ENCODE data around the gene GRPEL2.
"Not testable (repeated sequence)": the region's sequence is repeated elsewhere in the genome, so short reads cannot be mapped to it uniquely, and the experiment has no call there.

Gene GRPEL2

GRCh38 chr5:149392718-149393117 is 47.4 kb downstream of the GRPEL2 start:
- no peak for TF ChIP-seq CTCF (conservative IDR thresholded peaks at IDR 0.05; ENCODE audit: low read depth, low read length)
- Histone ChIP-seq H3K9ac (no peak overlapping the region), H3K27ac (no peak overlapping the region), H3K79me2 (ENCODE audit: insufficient read depth, low read depth) (no peaks in the 10 kb centered on the region), H3K27me3 (ENCODE audit: insufficient read depth, low read depth) (no peaks in the 10 kb centered on the region), H3K36me3 (ENCODE audit: insufficient read depth) (no peaks in the 10 kb centered on the region), H3K4me1 (ENCODE audit: low read depth, poor library complexity, severe bottlenecking) (no peaks in the 10 kb centered on the region), H3K4me3 (IDR thresholded peaks at IDR 0.05; ENCODE audit: insufficient read depth, low read depth, low read length) (no peak overlapping the region), H4K20me1 (ENCODE audit: insufficient read depth) (no peaks in the 10 kb centered on the region), H3K4me2 (no peak overlapping the region), H2AFZ (ENCODE audit: low read depth) (no peak overlapping the region)

DNA sequence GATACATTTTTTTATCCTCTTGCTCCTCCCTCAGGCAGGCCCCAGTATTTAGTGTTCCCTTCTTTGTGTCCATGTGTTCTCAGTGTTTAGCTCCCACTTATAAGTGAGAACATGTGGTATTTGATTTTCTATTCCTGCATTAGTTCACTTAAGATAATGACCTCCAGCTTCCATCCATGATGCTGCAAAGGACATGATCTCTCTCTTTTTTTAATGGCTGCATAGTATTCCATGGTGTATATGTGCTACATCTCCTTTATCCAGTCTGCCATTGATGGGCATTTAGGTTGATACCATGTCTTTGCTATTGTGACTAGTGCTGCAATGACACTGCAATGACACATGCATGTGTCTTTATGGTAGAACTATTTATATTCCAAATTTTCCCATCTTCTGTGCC is 49.7 kb downstream of the GRPEL2 start:
- not testable (repeated sequence) for H3K36me3 ChIP-seq (ENCODE audit: insufficient read depth); H3K9ac ChIP-seq; H3K4me3 ChIP-seq (IDR thresholded peaks at IDR 0.05; ENCODE audit: insufficient read depth, low read depth, low read length); H2AFZ ChIP-seq (ENCODE audit: low read depth); H3K4me2 ChIP-seq; H3K4me1 ChIP-seq (ENCODE audit: low read depth, poor library complexity, severe bottlenecking); H3K79me2 ChIP-seq (ENCODE audit: insufficient read depth, low read depth); H4K20me1 ChIP-seq (ENCODE audit: insufficient read depth); H3K27me3 ChIP-seq (ENCODE audit: insufficient read depth, low read depth); H3K27ac ChIP-seq

DNA sequence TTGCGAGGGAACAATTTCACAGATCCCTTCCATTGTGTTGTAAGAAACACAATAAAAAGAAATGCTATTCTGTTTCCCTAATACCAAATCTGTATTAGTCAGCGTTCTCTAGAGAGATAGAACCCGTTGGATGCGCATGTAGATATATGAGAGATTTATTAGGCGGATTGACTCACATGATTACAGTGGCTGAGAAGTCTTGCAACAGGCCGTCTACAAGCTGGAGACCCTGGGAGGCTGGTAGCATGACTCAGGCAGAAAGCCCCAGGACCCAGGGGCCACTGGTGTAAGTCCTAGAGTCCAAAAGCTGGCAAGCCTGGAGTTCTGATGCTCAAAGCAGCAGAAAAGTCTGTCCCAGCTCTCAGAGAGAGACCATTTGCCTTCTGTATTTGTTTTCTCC is 52.2 kb downstream of the GRPEL2 start:
- no peaks in the 10 kb centered on the region for H3K36me3 ChIP-seq (ENCODE audit: insufficient read depth)
- no peak overlapping the region for H3K27ac ChIP-seq
- no peaks in the 10 kb centered on the region for H3K27me3 ChIP-seq (ENCODE audit: insufficient read depth, low read depth)
- no peak overlapping the region for H3K4me2 ChIP-seq
- H3K4me1 ChIP-seq (ENCODE audit: low read depth, poor library complexity, severe bottlenecking) = no peaks in the 10 kb centered on the region
- H3K4me3 ChIP-seq (IDR thresholded peaks at IDR 0.05; ENCODE audit: insufficient read depth, low read depth, low read length) = no peak overlapping the region
- H3K9ac ChIP-seq = no peak overlapping the region
- TF ChIP-seq CTCF (conservative IDR thresholded peaks at IDR 0.05; ENCODE audit: low read depth, low read length) = no peak
- no peaks in the 10 kb centered on the region for H3K79me2 ChIP-seq (ENCODE audit: insufficient read depth, low read depth)
- no peak overlapping the region for H2AFZ ChIP-seq (ENCODE audit: low read depth)
- H4K20me1 ChIP-seq (ENCODE audit: insufficient read depth) = no peaks in the 10 kb centered on the region

GRCh38 chr5:149398747-149399266 is 53.5 kb downstream of the GRPEL2 start:
- not testable (repeated sequence) for H3K27me3 ChIP-seq (ENCODE audit: insufficient read depth, low read depth); H3K36me3 ChIP-seq (ENCODE audit: insufficient read depth); H4K20me1 ChIP-seq (ENCODE audit: insufficient read depth); H3K4me3 ChIP-seq (IDR thresholded peaks at IDR 0.05; ENCODE audit: insufficient read depth, low read depth, low read length); H3K79me2 ChIP-seq (ENCODE audit: insufficient read depth, low read depth); H3K4me1 ChIP-seq (ENCODE audit: low read depth, poor library complexity, severe bottlenecking); H3K9ac ChIP-seq; H3K4me2 ChIP-seq; H2AFZ ChIP-seq (ENCODE audit: low read depth); H3K27ac ChIP-seq

GRCh38 chr5:149399775-149400174 is 54.5 kb downstream of the GRPEL2 start:
- Histone ChIP-seq H3K79me2 (ENCODE audit: insufficient read depth, low read depth) (no peaks in the 10 kb centered on the region), H3K27me3 (ENCODE audit: insufficient read depth, low read depth) (no peaks in the 10 kb centered on the region), H3K4me1 (ENCODE audit: low read depth, poor library complexity, severe bottlenecking) (no peaks in the 10 kb centered on the region), H2AFZ (ENCODE audit: low read depth) (no peak overlapping the region), H3K4me3 (IDR thresholded peaks at IDR 0.05; ENCODE audit: insufficient read depth, low read depth, low read length) (no peak overlapping the region), H3K27ac (no peak overlapping the region), H3K36me3 (ENCODE audit: insufficient read depth) (no peaks in the 10 kb centered on the region), H3K4me2 (no peak overlapping the region), H4K20me1 (ENCODE audit: insufficient read depth) (no peaks in the 10 kb centered on the region), H3K9ac (no peak overlapping the region)
- no peak for TF ChIP-seq CTCF (conservative IDR thresholded peaks at IDR 0.05; ENCODE audit: low read depth, low read length)
